ENCODE data around the gene BABAM2. TPM values are rescaled to one million over a fixed set of nuclear protein-coding genes. Genes with fewer than 3 reads are reported as not detected.

BABAM2 gene
- total RNA-seq, 4 donors from 2014 or later = 57.2 to 72.2 (median 67.5) TPM

DNA sequence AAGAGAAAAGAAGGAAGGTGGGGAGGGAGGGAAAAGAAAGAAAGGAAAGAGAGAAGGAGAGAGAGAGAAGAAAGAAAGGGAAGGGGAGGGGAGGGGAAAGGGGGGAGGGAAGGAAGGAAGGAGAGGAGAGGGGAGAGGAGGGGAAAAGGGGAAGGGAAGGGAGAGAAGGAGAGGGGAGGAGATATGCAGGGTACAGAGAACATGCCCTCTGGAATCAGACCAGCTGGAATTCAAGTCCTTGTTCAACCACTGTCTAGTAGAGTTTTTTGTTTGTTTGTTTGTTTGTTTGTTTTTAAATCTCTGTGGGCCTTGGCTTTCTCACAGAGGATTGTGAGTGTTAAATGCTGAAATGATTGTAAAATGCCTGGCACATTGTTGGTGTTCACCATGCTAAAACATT lies 424.4 kb downstream of the BABAM2 start:
- Histone ChIP-seq H3K4me3 (no peak overlapping the region), H3K36me3 (peaks cover 0 to 4% of the 10 kb centered on the region in 2 donors), H3K4me1 (peaks cover 28 to 46% of the 10 kb centered on the region in 2 donors), H3K27me3 (no peaks in the 10 kb centered on the region), H3K27ac (no peak overlapping the region), H3K9me3 (no peaks in the 10 kb centered on the region)
- in situ Hi-C loops (cut with MboI; ENCODE audit: low sequenced_read_pairs in 4 of 4) = no loop called here
- TF ChIP-seq, protein P1, sequence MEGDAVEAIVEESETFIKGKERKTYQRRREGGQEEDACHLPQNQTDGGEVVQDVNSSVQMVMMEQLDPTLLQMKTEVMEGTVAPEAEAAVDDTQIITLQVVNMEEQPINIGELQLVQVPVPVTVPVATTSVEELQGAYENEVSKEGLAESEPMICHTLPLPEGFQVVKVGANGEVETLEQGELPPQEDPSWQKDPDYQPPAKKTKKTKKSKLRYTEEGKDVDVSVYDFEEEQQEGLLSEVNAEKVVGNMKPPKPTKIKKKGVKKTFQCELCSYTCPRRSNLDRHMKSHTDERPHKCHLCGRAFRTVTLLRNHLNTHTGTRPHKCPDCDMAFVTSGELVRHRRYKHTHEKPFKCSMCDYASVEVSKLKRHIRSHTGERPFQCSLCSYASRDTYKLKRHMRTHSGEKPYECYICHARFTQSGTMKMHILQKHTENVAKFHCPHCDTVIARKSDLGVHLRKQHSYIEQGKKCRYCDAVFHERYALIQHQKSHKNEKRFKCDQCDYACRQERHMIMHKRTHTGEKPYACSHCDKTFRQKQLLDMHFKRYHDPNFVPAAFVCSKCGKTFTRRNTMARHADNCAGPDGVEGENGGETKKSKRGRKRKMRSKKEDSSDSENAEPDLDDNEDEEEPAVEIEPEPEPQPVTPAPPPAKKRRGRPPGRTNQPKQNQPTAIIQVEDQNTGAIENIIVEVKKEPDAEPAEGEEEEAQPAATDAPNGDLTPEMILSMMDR (IDR thresholded peaks at IDR 0.05 in 4 of 5, conservative IDR thresholded peaks at IDR 0.05 in 1 of 5) = no peak
- TF ChIP-seq POLR2A (IDR thresholded peaks at IDR 0.05) = no peak
- ATAC-seq (no peak), DNase-seq (no peak)
- intact Hi-C loops (cut with DNase I; ENCODE audit: low total_unique reads) = loop anchor here (5.0 kb wide), 1 partner anchor 38 kb away; no protein-coding TSS in a partner anchor

DNA sequence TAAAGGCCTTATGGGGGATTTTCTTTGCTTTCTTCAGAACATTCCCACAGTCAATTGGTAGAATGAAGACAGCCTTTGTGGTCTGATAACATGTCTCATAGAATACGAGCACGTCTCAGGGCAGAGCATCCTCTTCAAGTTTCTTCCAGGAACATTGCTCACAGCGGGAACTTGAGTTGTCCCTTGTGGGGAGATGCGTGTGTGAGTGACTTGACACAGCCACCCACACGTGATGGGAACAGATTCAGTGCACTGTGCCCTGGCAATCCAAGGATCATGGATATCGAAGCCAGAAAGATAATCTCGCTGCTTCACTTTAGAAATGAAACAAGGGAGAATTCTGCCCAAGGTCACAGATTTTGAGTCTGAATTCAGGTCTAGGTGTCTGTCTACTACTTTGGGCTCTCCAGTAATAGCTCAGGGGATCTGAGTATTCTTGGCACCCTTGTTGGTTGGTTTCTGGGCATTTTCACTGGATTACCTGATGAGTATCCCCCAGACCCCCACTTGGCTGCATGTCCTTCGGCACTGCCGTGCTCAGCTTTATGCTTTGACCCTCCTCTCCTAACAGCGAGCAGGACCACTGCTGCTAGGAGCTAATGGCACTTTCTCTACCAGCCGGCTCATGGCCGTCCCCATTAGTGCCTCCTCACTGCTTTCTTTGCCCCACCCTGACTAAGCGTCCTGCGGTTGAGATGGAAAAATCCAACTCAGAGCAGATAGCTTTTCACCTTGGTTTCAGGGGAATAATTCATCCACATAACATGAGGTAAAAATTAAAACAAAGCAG lies 426.2 kb downstream of the BABAM2 start:
- no peaks in the 10 kb centered on the region for H3K36me3 ChIP-seq
- H3K4me3 ChIP-seq = no peak overlapping the region
- TF ChIP-seq, protein P1 (IDR thresholded peaks at IDR 0.05 in 4 of 5, conservative IDR thresholded peaks at IDR 0.05 in 1 of 5) = no peak
- TF ChIP-seq POLR2A (IDR thresholded peaks at IDR 0.05) = no peak
- H3K27me3 ChIP-seq = no peaks in the 10 kb centered on the region
- no peaks in the 10 kb centered on the region for H3K9me3 ChIP-seq
- ATAC-seq = no peak
- H3K4me1 ChIP-seq = peaks cover 39 to 40% of the 10 kb centered on the region in 2 donors
- intact Hi-C loops (cut with DNase I; ENCODE audit: low total_unique reads) = loop anchor here (5.0 kb wide), 1 partner anchor 39 kb away; no protein-coding TSS in a partner anchor
- no peak for DNase-seq
- in situ Hi-C loops (cut with MboI; ENCODE audit: low sequenced_read_pairs in 4 of 4) = no loop called here
- peak overlapping the region in 1 of 4 donors; percentile 83 for H3K27ac ChIP-seq

DNA sequence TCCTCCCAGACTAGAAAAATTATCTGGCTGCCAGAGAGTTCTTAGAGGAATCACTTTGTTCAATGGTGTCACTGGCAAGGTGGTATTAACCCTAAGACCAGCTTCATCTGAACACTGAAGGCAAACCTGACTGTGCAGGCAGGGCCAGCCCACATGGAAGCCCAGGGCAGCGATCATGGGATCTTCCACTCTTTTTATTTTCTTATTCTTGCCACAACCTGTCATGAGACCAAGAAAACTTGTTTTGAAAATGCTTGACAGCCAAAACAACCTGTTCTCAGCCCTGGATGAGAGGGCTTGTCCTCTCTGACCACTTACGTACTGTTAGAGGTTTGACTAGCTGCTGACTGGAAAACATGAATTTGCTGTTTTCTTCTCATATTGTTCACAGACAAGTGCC lies 426.9 kb downstream of the BABAM2 start:
- H3K27me3 ChIP-seq = no peaks in the 10 kb centered on the region
- no peaks in the 10 kb centered on the region for H3K36me3 ChIP-seq
- no peaks in the 10 kb centered on the region for H3K9me3 ChIP-seq
- intact Hi-C loops (cut with DNase I; ENCODE audit: low total_unique reads) = loop anchor here (5.0 kb wide), 1 partner anchor 40 kb away; no protein-coding TSS in a partner anchor
- in situ Hi-C loops (cut with MboI; ENCODE audit: low sequenced_read_pairs in 4 of 4) = no loop called here
- H3K4me3 ChIP-seq = no peak overlapping the region
- DNase-seq (no peak), ATAC-seq (no peak)
- TF ChIP-seq, protein P1 (IDR thresholded peaks at IDR 0.05 in 4 of 5, conservative IDR thresholded peaks at IDR 0.05 in 1 of 5) = no peak
- TF ChIP-seq POLR2A (IDR thresholded peaks at IDR 0.05) = no peak
- H3K4me1 ChIP-seq = peaks cover 33 to 37% of the 10 kb centered on the region in 2 donors
- peak overlapping the region in 2 of 4 donors; percentile 81 to 83 for H3K27ac ChIP-seq

DNA sequence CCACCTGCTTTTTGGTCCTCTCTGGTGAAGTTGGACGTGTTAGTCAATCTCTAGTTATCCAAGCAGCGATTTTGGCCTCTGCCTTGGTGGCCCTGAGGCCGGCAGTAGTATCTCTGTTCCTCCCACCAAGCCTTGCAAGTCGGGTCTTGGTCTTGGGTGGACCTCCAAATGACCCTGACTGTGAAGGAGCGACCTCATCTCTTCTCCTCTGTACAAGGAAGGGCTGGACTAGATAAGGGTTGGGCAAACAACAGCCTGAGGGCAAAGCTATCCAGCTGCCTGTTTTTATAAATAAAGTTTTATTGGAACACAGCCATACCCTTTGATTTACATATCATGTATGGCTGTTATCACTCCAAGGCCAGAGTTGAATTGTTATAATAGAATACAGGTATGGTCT lies 427.5 kb downstream of the BABAM2 start:
- H3K4me3 ChIP-seq = no peak overlapping the region
- intact Hi-C loops (cut with DNase I; ENCODE audit: low total_unique reads) = loop anchor here (5.0 kb wide), 1 partner anchor 41 kb away; no protein-coding TSS in a partner anchor
- DNase-seq = no peak
- no peaks in the 10 kb centered on the region for H3K27me3 ChIP-seq
- in situ Hi-C loops (cut with MboI; ENCODE audit: low sequenced_read_pairs in 4 of 4) = no loop called here
- H3K9me3 ChIP-seq = no peaks in the 10 kb centered on the region
- no peaks in the 10 kb centered on the region for H3K36me3 ChIP-seq
- TF ChIP-seq POLR2A (IDR thresholded peaks at IDR 0.05) = no peak
- TF ChIP-seq, protein P1 (IDR thresholded peaks at IDR 0.05 in 4 of 5, conservative IDR thresholded peaks at IDR 0.05 in 1 of 5) = no peak
- peak overlapping the region in 3 of 4 donors; percentile 80 to 83 (median 81) for H3K27ac ChIP-seq
- ATAC-seq = no peak
- H3K4me1 ChIP-seq = peaks cover 30 to 37% of the 10 kb centered on the region in 2 donors

Data from gastrocnemius medialis (tissue), 4 donors.